Activated T-cell treated with anti-CD3 and anti-CD28 coated beads for 24 hours (primary cell): Measurements from ENCODE around the gene MAP4.
"Not testable (repeated sequence)": the region's sequence is repeated elsewhere in the genome, so short reads cannot be mapped to it uniquely, and the experiment has no call there.

Experiments used
- DNase-seq: peaks from one replicate; pipeline ENCODE4 v3.0.0-alpha.2; 2020; ENCODE audit warnings: low read depth

MAP4 gene

GRCh38 chr3:47896736-47897135 is 119.5 kb downstream of the MAP4 start:
- no peak for DNase-seq

DNA sequence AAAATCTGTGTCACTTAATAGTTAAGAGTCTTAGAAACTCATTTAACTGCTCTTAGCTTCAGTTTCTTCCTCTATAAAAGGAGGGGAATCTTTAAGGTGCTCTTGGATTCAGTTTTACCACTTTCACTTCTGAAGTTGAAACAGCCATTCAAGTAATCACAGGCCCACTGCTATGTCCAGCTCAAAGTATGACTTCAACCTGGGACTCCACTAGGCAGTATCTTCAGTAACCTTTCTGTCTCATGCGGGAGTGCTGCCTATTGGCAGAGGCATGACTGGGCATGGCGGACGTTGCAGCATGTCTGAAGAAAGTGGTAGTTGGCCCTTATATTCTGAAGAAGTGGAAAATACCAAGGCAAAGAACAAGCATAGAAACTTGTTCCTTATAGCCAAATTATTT is 121.0 kb downstream of the MAP4 start:
- DNase-seq, result no peak

DNA sequence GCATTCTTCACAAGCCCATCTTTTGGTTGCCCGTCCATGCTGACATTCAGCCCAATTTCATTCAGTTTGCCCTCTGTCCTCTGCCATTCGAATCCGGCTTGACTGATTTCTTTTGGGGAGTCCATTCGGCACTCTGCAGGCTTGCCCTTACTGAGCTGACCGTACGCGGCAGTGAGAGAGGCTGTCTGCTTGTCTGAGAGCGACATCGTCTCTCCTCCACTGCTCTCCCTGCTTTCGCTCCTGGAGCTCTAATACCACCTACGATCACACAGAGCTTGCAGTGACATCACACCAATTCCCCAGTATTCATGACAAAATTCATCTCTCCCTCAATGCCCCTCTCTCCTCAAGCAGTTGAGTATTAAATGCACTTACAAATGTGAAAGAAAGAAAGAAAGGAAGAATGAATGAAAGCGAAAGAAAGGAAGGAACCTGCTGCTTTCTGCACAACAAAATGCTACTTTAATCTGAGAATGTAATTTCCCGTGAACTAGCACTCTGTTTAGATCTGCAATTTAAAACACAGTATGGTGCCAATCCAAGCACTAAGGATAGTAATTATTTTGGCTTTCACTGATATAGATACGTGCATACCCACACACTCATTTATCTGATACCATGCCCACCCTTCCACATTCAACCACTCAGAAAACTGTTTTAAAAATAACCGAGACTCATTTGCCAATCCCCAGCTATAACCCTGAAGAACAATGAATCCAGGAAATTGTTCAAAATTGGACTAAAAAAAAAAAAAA is 123.8 kb downstream of the MAP4 start:
- no peak for DNase-seq

- no peak for DNase-seq
Observed at GRCh38 chr3:47891613-47892005, 124.6 kb downstream of the MAP4 start.

DNA sequence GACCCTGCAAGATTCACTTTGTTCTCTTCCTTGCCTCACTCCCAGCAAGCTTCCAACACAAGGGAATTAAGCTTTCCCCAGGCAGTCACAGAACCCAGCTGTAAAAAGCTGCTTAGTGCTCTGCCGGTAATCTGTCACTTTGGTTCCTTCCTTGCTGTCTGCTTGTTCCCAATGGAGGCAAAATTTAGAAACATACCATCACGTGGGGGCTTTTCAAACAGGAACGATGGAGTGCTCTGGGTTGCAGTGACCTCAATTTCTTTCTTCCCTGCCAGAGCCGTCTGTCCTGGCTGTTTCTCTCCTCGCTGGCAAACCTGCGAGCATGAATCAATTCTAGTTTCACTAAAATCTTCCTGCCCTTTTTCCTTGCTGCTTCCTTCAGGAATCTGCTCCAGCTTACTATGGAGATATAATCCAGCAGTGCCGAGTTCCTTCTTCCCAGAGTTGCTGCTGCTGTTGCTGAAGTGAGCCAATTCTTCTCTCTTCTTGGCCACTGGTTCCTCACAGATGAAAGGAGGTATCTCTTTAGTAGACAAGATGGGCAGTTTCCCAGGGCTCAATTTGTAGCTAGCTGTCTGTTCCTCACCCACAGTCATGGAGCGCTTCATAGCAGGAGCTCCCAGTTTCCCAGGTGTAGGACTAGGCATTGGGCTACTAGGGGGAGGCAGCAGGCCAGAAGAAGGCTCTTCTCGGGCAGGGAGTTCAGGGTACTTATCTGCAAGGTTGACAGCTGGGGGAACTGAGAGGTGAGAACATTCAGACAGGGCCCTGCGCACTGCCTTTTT is 125.2 kb downstream of the MAP4 start:
- DNase-seq, result no peak

DNA sequence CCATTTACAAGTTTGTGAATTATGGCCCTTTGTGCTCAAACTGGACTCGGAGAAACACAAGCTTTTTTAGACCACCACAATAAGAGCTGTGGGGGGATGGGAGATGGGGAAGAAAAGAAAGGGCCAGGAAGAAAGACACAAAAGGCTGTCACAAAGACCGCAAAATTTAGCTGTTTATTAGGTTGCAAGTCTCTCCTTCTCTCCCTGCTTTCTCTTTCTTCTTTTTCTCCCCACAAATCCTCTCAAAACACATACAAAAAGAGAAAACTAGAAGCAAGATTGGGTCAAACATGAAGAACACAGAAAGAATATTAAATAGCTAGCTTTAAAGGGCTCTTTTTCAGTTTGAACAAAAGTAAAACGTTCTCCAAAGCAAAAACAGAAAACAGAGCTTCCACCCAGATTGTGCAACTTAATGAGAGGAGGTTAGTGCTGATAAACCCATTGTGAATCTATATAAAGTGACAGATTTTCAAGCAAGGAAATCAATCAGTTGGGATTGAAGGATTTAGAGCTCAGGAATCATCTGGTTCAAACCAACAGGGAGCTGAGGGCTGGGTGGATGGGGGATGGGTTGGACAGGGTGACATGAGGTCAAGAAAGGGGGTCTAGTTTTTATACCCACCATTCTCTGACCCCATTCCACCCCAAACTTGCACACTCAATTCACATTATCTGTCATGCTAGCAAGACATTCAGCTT is 125.9 kb downstream of the MAP4 start:
- DNase-seq, result no peak

DNA sequence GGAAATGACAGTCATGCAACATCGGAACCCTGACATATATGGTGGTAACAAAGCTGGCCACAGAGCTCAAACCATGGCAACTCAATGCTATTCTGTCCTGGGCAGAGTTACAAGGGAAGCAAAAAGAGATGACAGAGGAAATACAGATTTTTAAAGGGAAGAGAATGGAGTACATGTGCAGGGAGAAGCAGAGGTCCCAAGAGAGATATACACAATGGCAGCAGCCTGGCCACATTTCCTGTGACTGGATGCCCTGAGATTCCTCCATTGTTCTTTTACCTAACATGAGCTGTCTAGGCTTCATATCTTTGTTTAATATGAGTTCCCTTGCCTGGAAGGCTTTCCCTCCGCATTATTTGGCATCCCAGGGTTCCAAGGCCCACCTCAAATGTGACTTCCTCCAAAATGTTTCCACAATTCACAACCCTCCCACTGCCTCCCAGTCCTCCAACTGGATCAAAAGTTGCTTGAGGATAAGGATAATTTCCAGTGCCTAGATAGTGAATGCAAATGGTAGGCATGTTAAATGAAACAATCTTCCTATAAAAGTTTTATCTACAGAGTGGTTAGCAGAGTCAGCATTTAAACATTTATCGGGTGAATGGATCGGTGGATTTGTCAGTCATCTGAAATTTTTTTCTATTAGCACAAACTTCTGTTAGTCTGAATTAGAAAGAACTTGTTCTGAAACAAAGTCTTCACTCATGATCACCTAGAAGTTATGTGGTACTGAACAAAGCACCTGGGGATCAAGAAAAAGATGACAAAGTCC is 127.0 kb downstream of the MAP4 start:
- DNase-seq, result no peak

GRCh38 chr3:47887991-47888390 is 128.2 kb downstream of the MAP4 start:
- not testable (repeated sequence) for DNase-seq

GRCh38 chr3:47885168-47885567 is 131.0 kb downstream of the MAP4 start:
- no peak for DNase-seq

GRCh38 chr3:47884603-47885002 is 131.6 kb downstream of the MAP4 start:
- DNase-seq, result no peak

DNA sequence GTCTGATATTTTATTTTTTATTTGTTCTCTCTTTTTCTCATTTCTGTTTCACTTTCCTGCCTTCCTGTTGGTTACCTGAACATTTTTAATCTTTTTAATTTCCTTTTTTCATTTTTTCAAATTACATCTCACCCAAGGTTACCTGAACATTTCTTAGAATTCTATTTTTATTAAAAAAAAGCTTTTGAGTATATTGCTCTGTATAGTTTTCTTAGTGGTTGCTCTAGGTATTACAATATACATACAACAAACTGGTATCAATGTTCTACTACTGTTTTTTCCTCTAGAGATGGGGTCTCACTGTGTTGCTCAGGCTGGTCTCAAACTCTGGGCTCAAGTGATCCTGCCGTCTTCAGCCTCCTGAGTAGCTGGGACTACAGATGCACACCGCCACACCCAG is 133.9 kb downstream of the MAP4 start:
- no peak for DNase-seq

- DNase-seq, result no peak
Observed at GRCh38 chr3:47877719-47878118, 138.5 kb downstream of the MAP4 start.

- DNase-seq, result no peak
Observed at GRCh38 chr3:47877290-47877689, 138.9 kb downstream of the MAP4 start.

DNA sequence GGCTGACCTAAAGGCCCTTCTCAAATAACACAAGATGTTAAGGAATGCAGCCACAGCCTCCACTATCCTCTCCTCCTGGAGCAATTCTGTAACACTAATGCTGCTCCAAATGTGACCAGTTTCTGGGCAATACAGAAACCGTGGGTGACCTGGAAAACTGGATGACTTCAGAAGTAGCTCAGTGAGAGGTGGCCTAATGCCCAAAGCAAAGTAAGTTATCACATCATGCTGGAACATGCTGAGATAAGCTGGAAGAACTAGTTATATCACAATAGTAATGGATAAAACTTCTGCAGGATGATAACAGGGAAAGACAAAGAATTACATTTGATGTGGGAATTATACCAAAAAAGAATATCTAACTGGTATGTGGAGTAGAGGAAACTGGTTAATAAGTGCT is 141.3 kb downstream of the MAP4 start:
- DNase-seq, result no peak

GRCh38 chr3:47874438-47874837 is 141.8 kb downstream of the MAP4 start:
- DNase-seq, result no peak

DNA sequence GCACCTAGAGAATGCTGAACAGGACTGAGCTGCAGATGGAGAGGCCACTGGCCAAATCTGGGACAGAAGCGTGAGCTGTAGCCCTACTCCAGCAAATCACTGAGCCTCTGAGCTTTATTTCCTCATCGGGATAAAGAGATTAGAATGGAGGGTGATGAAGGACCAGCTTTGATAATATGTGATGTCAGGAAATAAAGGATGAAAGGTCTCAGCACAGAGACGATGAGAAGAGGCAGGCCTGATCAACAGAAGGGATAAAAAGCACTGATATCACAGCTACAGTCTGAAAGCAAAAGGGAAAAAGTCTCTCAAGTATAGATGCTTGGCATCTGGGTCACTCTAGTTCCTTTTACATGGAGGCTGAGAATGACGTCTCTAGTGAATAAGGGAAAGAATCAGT is 143.3 kb downstream of the MAP4 start:
- no peak for DNase-seq

DNA sequence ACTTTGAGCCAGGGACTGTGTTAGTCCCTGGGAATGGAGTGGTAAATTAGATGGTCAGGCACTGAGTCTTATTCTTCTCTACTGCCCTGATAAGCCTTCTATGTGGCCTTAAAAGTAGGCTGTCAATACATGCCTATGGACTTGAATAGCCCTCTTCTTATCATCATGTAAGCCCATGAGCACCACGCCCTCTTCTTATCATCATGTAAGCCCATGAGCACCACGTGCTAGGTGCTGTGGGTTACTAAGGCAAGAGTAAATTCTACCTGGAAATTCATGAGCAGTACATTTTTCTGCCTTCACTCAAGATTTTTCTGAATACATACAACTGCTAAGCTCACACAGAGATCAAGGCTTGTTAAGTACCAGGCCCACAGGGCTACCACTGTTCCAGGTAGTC is 144.8 kb downstream of the MAP4 start:
- no peak for DNase-seq

DNA sequence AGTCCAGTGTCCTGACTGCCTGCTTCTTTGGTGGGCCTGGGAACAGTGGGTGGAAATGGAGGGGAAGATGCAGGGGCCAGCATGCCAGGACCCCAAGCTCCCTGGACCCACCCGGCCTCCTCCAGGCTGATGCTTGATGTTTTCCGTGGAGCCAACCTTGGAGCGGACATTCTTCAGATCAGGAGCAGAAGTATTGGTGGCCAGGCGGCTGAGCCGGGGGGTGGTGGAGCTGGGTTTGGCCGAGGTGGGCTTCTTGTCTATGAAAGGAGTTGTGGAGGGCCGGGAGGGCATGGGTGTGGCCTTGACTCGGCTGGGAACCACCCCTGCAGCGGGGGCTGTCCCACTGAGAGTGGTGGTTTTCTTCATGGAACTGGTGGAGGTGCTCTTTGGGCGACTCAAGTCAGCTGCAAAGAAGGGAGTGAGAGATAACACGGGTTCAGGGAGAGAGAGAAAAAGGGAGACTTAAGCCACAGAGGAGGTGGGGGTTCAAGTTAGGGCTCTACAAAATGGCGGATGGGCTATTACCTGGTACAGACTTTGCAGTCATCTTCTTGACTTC is 145.4 kb downstream of the MAP4 start:
- no peak for DNase-seq

DNA sequence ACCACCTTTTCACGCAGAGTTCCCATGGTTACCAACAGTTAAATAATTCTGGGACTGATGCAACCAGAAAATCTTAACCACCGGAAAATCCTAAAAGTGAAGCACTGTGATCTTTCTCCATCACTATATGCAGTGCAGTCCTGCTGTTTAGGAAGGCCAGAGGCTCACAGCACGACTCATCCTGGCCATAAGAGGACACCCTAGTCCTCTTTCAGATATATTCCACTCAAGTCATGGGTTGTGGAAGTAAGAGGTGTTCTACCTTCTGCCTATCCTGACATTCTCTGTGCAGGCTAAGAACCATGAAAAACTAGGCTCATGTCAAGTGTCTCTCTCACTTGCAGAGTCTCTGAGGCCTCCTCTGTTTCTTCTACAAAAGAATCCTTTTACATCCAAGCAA is 146.1 kb downstream of the MAP4 start:
- no peak for DNase-seq

GRCh38 chr3:47868306-47868705 is 147.9 kb downstream of the MAP4 start:
- no peak for DNase-seq

- DNase-seq, result no peak
Observed at GRCh38 chr3:47867451-47868044, 148.7 kb downstream of the MAP4 start.

GRCh38 chr3:47865192-47865591 is 151.0 kb downstream of the MAP4 start:
- DNase-seq, result no peak
